Measurements from ENCODE around the gene BLNK. TPM values are rescaled to one million over a fixed set of nuclear protein-coding genes. Genes with fewer than 3 reads are reported as not detected.
A peak's percentile ranks its signal among the peaks of the same experiment; 100 is the strongest.

BLNK gene
- total RNA-seq, 1 experiment from 2014 or later = 1.0 TPM

DNA sequence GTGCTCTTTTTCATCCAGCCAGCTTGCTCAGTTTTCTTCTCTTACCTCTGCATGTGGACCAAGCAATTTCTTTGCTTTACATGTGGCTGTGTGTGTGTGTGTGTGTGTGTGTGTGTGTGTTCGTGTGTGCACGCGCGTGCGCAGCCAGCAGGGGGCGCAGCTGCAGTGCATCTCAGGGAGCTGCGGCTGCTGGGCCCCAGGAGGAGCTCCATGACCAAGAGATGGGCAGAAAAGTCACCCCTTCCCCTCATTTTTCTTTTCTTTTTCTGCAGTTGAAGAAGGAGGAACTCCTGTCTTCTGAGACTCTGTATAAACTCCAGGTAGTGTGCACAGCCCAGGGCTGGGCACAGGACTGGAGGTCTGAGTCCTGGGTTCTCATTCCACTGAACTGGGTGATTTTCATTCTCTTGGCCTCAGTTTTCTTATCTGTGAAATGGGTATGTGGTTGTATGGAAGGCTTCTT lies 41.8 kb downstream of the BLNK start:
- DNase-seq = peak in 1 of 2 experiments; percentile 37

DNA sequence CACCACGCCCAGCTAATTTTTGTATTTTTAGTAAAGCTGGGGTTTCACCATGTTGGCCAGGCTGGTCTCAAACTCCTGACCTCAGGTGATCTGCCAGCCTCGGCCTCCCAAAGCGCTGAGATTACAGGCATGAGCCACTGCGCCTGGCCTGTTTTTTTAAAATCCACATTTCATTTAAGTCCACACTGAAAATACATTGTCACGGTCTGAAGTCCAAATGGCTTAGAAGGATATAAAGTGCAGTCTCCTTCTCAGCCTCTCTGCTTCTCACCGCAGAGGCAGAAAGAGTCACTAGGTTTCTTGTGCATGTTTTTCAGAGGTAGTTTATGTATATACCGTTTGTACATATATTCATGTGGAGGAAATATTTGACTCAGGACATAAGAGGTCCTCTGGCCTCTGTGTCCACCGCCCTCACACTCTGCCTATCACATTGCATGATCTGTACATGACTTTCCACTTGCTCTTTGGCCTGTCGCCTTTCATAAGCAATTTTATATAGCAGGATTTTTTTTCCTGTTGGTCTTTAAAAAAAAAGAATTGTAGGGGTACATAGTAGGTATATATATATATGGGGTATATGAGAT lies 42.9 kb downstream of the BLNK start:
- TF ChIP-seq EZH2 (IDR thresholded peaks at IDR 0.05; ENCODE audit: low read depth) = no peak
- TF ChIP-seq, protein P1, sequence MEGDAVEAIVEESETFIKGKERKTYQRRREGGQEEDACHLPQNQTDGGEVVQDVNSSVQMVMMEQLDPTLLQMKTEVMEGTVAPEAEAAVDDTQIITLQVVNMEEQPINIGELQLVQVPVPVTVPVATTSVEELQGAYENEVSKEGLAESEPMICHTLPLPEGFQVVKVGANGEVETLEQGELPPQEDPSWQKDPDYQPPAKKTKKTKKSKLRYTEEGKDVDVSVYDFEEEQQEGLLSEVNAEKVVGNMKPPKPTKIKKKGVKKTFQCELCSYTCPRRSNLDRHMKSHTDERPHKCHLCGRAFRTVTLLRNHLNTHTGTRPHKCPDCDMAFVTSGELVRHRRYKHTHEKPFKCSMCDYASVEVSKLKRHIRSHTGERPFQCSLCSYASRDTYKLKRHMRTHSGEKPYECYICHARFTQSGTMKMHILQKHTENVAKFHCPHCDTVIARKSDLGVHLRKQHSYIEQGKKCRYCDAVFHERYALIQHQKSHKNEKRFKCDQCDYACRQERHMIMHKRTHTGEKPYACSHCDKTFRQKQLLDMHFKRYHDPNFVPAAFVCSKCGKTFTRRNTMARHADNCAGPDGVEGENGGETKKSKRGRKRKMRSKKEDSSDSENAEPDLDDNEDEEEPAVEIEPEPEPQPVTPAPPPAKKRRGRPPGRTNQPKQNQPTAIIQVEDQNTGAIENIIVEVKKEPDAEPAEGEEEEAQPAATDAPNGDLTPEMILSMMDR (conservative IDR thresholded peaks at IDR 0.05) = no peak
- Histone ChIP-seq H3K27ac (no peak overlapping the region), H3K4me1 (replicated peaks; ENCODE audit: insufficient read depth) (no peaks in the 10 kb centered on the region), H4K20me1 (ENCODE audit: insufficient read depth) (no peaks in the 10 kb centered on the region), H3K9me3 (ENCODE audit: insufficient read depth, low read depth) (no peaks in the 10 kb centered on the region), H3K9me2 (ENCODE audit: insufficient read depth) (no peaks in the 10 kb centered on the region), H2AFZ (no peak overlapping the region), H3K36me3 (ENCODE audit: low read depth) (no peaks in the 10 kb centered on the region), H3K4me2 (no peak overlapping the region), H3K4me3 (no peak overlapping the region), H3F3A (ENCODE audit: insufficient read depth, low read depth) (no peaks in the 10 kb centered on the region), H3K27me3 (ENCODE audit: insufficient read depth, low read depth) (no peaks in the 10 kb centered on the region), H3K79me2 (ENCODE audit: low read depth) (no peaks in the 10 kb centered on the region)
- intact Hi-C loops (cut with micrococcal nuclease; ENCODE audit: unreplicated experiment) = loop anchor here (10.0 kb wide), 1 partner anchor 214 kb away; no protein-coding TSS in a partner anchor
- ChIA-PET CTCF (interaction anchor here (0.8 to 1.5 kb wide), 2 partner anchors 65 to 111 kb away, joined by 3 to 4 read pairs; no protein-coding TSS in a partner anchor), POLR2A (ENCODE audit: unreplicated experiment) (no interaction called here)
- no peak for DNase-seq
- BruUV-seq (replicated peaks) = no TSS peak

More for the DNA sequence above, 41.8 kb downstream of the BLNK start:
- intact Hi-C loops (cut with micrococcal nuclease; ENCODE audit: unreplicated experiment) = loop anchor here (1.0 to 10.0 kb wide), 2 partner anchors 64 to 215 kb away; no protein-coding TSS in a partner anchor
- H3K9me3 ChIP-seq (ENCODE audit: insufficient read depth, low read depth) = no peaks in the 10 kb centered on the region
- TF ChIP-seq, protein P1 (conservative IDR thresholded peaks at IDR 0.05) = peak; percentile 81
- no peak for TF ChIP-seq EZH2 (IDR thresholded peaks at IDR 0.05; ENCODE audit: low read depth)
- no TSS peak for BruUV-seq (replicated peaks)
- no peaks in the 10 kb centered on the region for H4K20me1 ChIP-seq (ENCODE audit: insufficient read depth)
- no peaks in the 10 kb centered on the region for H3F3A ChIP-seq (ENCODE audit: insufficient read depth, low read depth)
- H3K27ac ChIP-seq = no peak overlapping the region
- ChIA-PET POLR2A (ENCODE audit: unreplicated experiment) (no interaction called here), CTCF (interaction anchor here (0.6 to 1.5 kb wide), 15 partner anchors 15 to 1189 kb away, joined by 3 to 9 read pairs (median 5); no protein-coding TSS in a partner anchor)
- H3K79me2 ChIP-seq (ENCODE audit: low read depth) = no peaks in the 10 kb centered on the region
- H3K4me3 ChIP-seq = no peak overlapping the region
- H3K4me1 ChIP-seq (replicated peaks; ENCODE audit: insufficient read depth) = no peaks in the 10 kb centered on the region
- H3K9me2 ChIP-seq (ENCODE audit: insufficient read depth) = no peaks in the 10 kb centered on the region
- H3K4me2 ChIP-seq = no peak overlapping the region
- H3K27me3 ChIP-seq (ENCODE audit: insufficient read depth, low read depth) = no peaks in the 10 kb centered on the region
- no peak overlapping the region for H2AFZ ChIP-seq
- H3K36me3 ChIP-seq (ENCODE audit: low read depth) = no peaks in the 10 kb centered on the region

DNA sequence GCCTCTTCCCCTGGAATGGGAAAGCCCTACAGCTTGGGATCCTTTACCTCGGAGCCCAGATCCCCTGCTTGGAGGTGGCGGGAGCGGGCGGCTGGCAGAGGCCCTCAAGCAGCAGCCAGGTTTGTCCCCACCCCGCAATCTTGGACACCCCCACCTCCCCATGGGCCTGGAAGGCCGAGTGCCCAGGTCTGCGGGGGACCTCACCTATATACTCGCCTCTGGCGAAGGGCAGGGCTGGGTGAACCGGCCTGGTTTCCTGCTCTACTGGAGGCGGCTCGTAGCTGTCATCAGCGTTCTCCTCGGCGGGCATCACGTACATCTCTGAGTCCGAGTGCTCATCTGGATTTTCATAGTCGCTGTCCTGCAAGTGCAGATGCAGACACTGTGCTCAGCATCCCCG lies 44.2 kb downstream of the BLNK start:
- H3F3A ChIP-seq (ENCODE audit: insufficient read depth, low read depth) = no peaks in the 10 kb centered on the region
- ChIA-PET POLR2A (ENCODE audit: unreplicated experiment) (no interaction called here), CTCF (no interaction called here)
- no peaks in the 10 kb centered on the region for H4K20me1 ChIP-seq (ENCODE audit: insufficient read depth)
- no TSS peak for BruUV-seq (replicated peaks)
- H3K9me2 ChIP-seq (ENCODE audit: insufficient read depth) = no peaks in the 10 kb centered on the region
- TF ChIP-seq, protein P1 (conservative IDR thresholded peaks at IDR 0.05) = no peak
- TF ChIP-seq EZH2 (IDR thresholded peaks at IDR 0.05; ENCODE audit: low read depth) = no peak
- no peak overlapping the region for H3K4me2 ChIP-seq
- intact Hi-C loops (cut with micrococcal nuclease; ENCODE audit: unreplicated experiment) = loop anchor here (10.0 kb wide), 1 partner anchor 212 kb away; no protein-coding TSS in a partner anchor
- H3K9me3 ChIP-seq (ENCODE audit: insufficient read depth, low read depth) = no peaks in the 10 kb centered on the region
- H3K27ac ChIP-seq = no peak overlapping the region
- H3K4me3 ChIP-seq = no peak overlapping the region
- no peaks in the 10 kb centered on the region for H3K4me1 ChIP-seq (replicated peaks; ENCODE audit: insufficient read depth)
- H3K27me3 ChIP-seq (ENCODE audit: insufficient read depth, low read depth) = no peaks in the 10 kb centered on the region
- no peaks in the 10 kb centered on the region for H3K79me2 ChIP-seq (ENCODE audit: low read depth)
- DNase-seq = no peak
- H2AFZ ChIP-seq = no peak overlapping the region
- no peaks in the 10 kb centered on the region for H3K36me3 ChIP-seq (ENCODE audit: low read depth)
